Effector memory CD8-positive, alpha-beta T cell (primary cell): ENCODE results near the gene EP400.
"Not testable (repeated sequence)": the region's sequence is repeated elsewhere in the genome, so short reads cannot be mapped to it uniquely, and the experiment has no call there.

ENCODE experiments used
- ATAC-seq: fragments of 150-1000 bp; cut with Tn5 transposase; replicated peaks from 2 replicates; pipeline ENCODE4 v1.10.0; 2021; ENCODE audit warnings: mild to moderate bottlenecking, moderate library complexity
- DNase-seq, 3 experiments: peaks; one replicate each; pipeline ENCODE4 v3.0.0; 2021
- H3K27ac Mint-ChIP-seq, 2 donors: one replicate each; pipeline ENCODE4 v1.8.0; 2022; ENCODE audit warnings: mild to moderate bottlenecking in 2 of 2, mixed read lengths in 2 of 2, moderate library complexity in 2 of 2
- H3K27me3 Mint-ChIP-seq, 2 donors: one replicate each; pipeline ENCODE4 v1.8.0; 2022; ENCODE audit warnings: mixed read lengths in 2 of 2
- H3K36me3 Mint-ChIP-seq: one replicate; pipeline ENCODE4 v1.8.0; 2022; ENCODE audit warnings: mild to moderate bottlenecking, moderate library complexity, mixed read lengths; ENCODE audit not compliant: insufficient read depth
- H3K4me1 Mint-ChIP-seq, 2 donors: one replicate each; pipeline ENCODE4 v1.8.0; 2022; ENCODE audit warnings: low read depth in 2 of 2, mixed read lengths in 2 of 2
- H3K4me3 Mint-ChIP-seq, 2 donors: one replicate each; pipeline ENCODE4 v1.8.0; 2022; ENCODE audit warnings: mild to moderate bottlenecking in 2 of 2, mixed read lengths in 2 of 2, moderate library complexity in 2 of 2
- H3K9me3 Mint-ChIP-seq, 2 donors: one replicate each; pipeline ENCODE4 v1.8.0; 2022; ENCODE audit warnings: mixed read lengths in 2 of 2

The EP400 gene

GRCh38 chr12:131942671-131943070 lies 7.1 kb upstream of the EP400 start:
- Mint-ChIP-seq H3K9me3 (no peaks in the 10 kb centered on the region), H3K4me1 (peaks cover 2 to 3% of the 10 kb centered on the region in 2 donors), H3K27ac (no peak overlapping the region), H3K36me3 (peaks cover 31% of the 10 kb centered on the region), H3K27me3 (no peaks in the 10 kb centered on the region), H3K4me3 (no peak overlapping the region)
- ATAC-seq (no peak), DNase-seq (no peak)

GRCh38 chr12:131943389-131943788 lies 6.4 kb upstream of the EP400 start:
- ATAC-seq: no peak
- DNase-seq: no peak
- Mint-ChIP-seq H3K36me3 (peaks cover 30% of the 10 kb centered on the region), H3K27ac (no peak overlapping the region), H3K9me3 (no peaks in the 10 kb centered on the region), H3K4me3 (no peak overlapping the region), H3K27me3 (no peaks in the 10 kb centered on the region), H3K4me1 (peaks cover 6 to 8% of the 10 kb centered on the region in 2 donors)

GRCh38 chr12:131943876-131944275 lies 5.9 kb upstream of the EP400 start:
- Mint-ChIP-seq H3K27me3 (no peaks in the 10 kb centered on the region), H3K9me3 (no peaks in the 10 kb centered on the region), H3K4me1 (peaks cover 11 to 12% of the 10 kb centered on the region in 2 donors), H3K4me3 (no peak overlapping the region), H3K36me3 (peaks cover 29% of the 10 kb centered on the region), H3K27ac (no peak overlapping the region)
- DNase-seq (no peak), ATAC-seq (no peak)

GRCh38 chr12:131944601-131945251 lies 5.0 kb upstream of the EP400 start:
- H3K27ac Mint-ChIP-seq: no peak overlapping the region
- H3K27me3 Mint-ChIP-seq: no peaks in the 10 kb centered on the region
- no peaks in the 10 kb centered on the region for H3K9me3 Mint-ChIP-seq
- no peak overlapping the region for H3K4me3 Mint-ChIP-seq
- H3K36me3 Mint-ChIP-seq: peaks cover 34% of the 10 kb centered on the region
- DNase-seq (no peak), ATAC-seq (no peak)
- peaks cover 11 to 12% of the 10 kb centered on the region in 2 donors for H3K4me1 Mint-ChIP-seq

GRCh38 chr12:131946757-131947156 lies 3.0 kb upstream of the EP400 start:
- no peaks in the 10 kb centered on the region for H3K9me3 Mint-ChIP-seq
- no peaks in the 10 kb centered on the region for H3K27me3 Mint-ChIP-seq
- DNase-seq: no peak
- no peak overlapping the region for H3K27ac Mint-ChIP-seq
- H3K4me1 Mint-ChIP-seq: peaks cover 11 to 12% of the 10 kb centered on the region in 2 donors
- no peak overlapping the region for H3K4me3 Mint-ChIP-seq
- no peak for ATAC-seq
- peaks cover 30% of the 10 kb centered on the region for H3K36me3 Mint-ChIP-seq

GRCh38 chr12:131947482-131948027 lies 2.2 kb upstream of the EP400 start:
- Mint-ChIP-seq H3K36me3 (peaks cover 30% of the 10 kb centered on the region), H3K27ac (peak overlapping the region; percentile 7 to 89), H3K4me3 (no peak overlapping the region), H3K27me3 (no peaks in the 10 kb centered on the region), H3K9me3 (no peaks in the 10 kb centered on the region), H3K4me1 (peaks cover 11 to 14% of the 10 kb centered on the region in 2 donors)
- ATAC-seq (no peak), DNase-seq (no peak)

GRCh38 chr12:131948166-131948712 lies 1.5 kb upstream of the EP400 start:
- Mint-ChIP-seq H3K4me1 (peaks cover 16 to 20% of the 10 kb centered on the region in 2 donors), H3K27ac (peak overlapping the region; percentile 83 to 89), H3K4me3 (peak overlapping the region in 1 of 2 donors; percentile 87), H3K36me3 (peaks cover 31% of the 10 kb centered on the region), H3K27me3 (no peaks in the 10 kb centered on the region), H3K9me3 (no peaks in the 10 kb centered on the region)
- DNase-seq (no peak), ATAC-seq (no peak)

- Mint-ChIP-seq H3K36me3 (peaks cover 25% of the 10 kb centered on the region), H3K27ac (peak overlapping the region; percentile 83 to 89), H3K4me1 (peaks cover 17 to 22% of the 10 kb centered on the region in 2 donors), H3K4me3 (peak overlapping the region; percentile 86 to 87)
- ATAC-seq, H3K9me3 Mint-ChIP-seq, H3K27me3 Mint-ChIP-seq, DNase-seq: not testable (repeated sequence)
Observed at GRCh38 chr12:131948713-131949430, 870 bp upstream of the EP400 start.

- peak; percentile 21 to 29 (median 25) for DNase-seq
- Mint-ChIP-seq H3K9me3 (no peaks in the 10 kb centered on the region), H3K4me3 (peak overlapping the region; percentile 86 to 87)
Observed at GRCh38 chr12:131950182-131950913, 606 bp downstream of the EP400 start.

GRCh38 chr12:131953810-131954209 lies 4.1 kb downstream of the EP400 start:
- not testable (repeated sequence) for H3K27me3 Mint-ChIP-seq, H3K9me3 Mint-ChIP-seq, ATAC-seq, H3K4me3 Mint-ChIP-seq, DNase-seq
- Mint-ChIP-seq H3K4me1 (peaks cover 26 to 28% of the 10 kb centered on the region in 2 donors), H3K36me3 (peaks cover 17% of the 10 kb centered on the region), H3K27ac (peak overlapping the region in 1 of 2 donors; percentile 10)

More at GRCh38 chr12:131950182-131950913, 606 bp downstream of the EP400 start:
- ATAC-seq: peak; percentile 17
- Mint-ChIP-seq H3K27me3 (no peaks in the 10 kb centered on the region), H3K4me1 (peaks cover 17 to 22% of the 10 kb centered on the region in 2 donors), H3K36me3 (peaks cover 22% of the 10 kb centered on the region), H3K27ac (peak overlapping the region; percentile 77 to 89)

GRCh38 chr12:131954460-131954859 lies 4.7 kb downstream of the EP400 start:
- H3K4me1 Mint-ChIP-seq: peaks cover 31% of the 10 kb centered on the region in 2 donors
- not testable (repeated sequence) for H3K9me3 Mint-ChIP-seq, H3K27me3 Mint-ChIP-seq, H3K4me3 Mint-ChIP-seq, DNase-seq, ATAC-seq
- H3K36me3 Mint-ChIP-seq: peaks cover 17% of the 10 kb centered on the region
- H3K27ac Mint-ChIP-seq: peak overlapping the region in 1 of 2 donors; percentile 10

- Mint-ChIP-seq H3K27ac (peak overlapping the region; percentile 57 to 87), H3K36me3 (peaks cover 21% of the 10 kb centered on the region), H3K4me1 (peaks cover 46 to 50% of the 10 kb centered on the region in 2 donors), H3K9me3 (no peaks in the 10 kb centered on the region), H3K27me3 (no peaks in the 10 kb centered on the region), H3K4me3 (peak overlapping the region in 1 of 2 donors; percentile 8)
- no peak for ATAC-seq
- DNase-seq: no peak
Observed at GRCh38 chr12:131959116-131959515, 9.4 kb downstream of the EP400 start.
